Measurements from ENCODE around the gene SLC35E1. TPM values are rescaled to one million over a fixed set of nuclear protein-coding genes. Genes with fewer than 3 reads are reported as not detected.

Gene SLC35E1
- total RNA-seq, 1 experiment from 2014 or later: 52.6 TPM

GRCh38 chr19:16615808-16616207 is 43.6 kb upstream of the SLC35E1 start:
- peaks cover 6% of the 10 kb centered on the region; the same call in 1 of the 2 replicates for H3K4me1 ChIP-seq (ENCODE audit: insufficient read depth, low read length)
- CTCF ChIA-PET: no interaction called here
- no peak overlapping the region for H2AFZ ChIP-seq (ENCODE audit: low read length)
- DNase-seq (no peak), ATAC-seq (no peak; the same call in 1 of the 2 replicates)
- no peaks in the 10 kb centered on the region for H3K9me2 ChIP-seq (replicated peaks; ENCODE audit: low read length)
- no peak overlapping the region for H3K4me2 ChIP-seq (ENCODE audit: low read length)
- H3K4me3 ChIP-seq (ENCODE audit: low read length): no peak overlapping the region
- H3K27me3 ChIP-seq (ENCODE audit: low read length): no peaks in the 10 kb centered on the region
- no peaks in the 10 kb centered on the region for H3K9me3 ChIP-seq (ENCODE audit: low read length)
- intact Hi-C loops (cut with micrococcal nuclease): no loop called here
- no TSS peak for BruUV-seq (replicated peaks)
- H3K27ac ChIP-seq (ENCODE audit: low read length): no peak overlapping the region
- no peak for TF ChIP-seq EZH2phosphoT487 (IDR thresholded peaks at IDR 0.05; ENCODE audit: borderline replicate concordance, low read length)
- TF ChIP-seq CTCF (conservative IDR thresholded peaks at IDR 0.05; ENCODE audit: low read depth, low read length): no peak
- TF ChIP-seq EZH2 (IDR thresholded peaks at IDR 0.05; ENCODE audit: low read length, unreplicated experiment): no peak
- H3F3A ChIP-seq (ENCODE audit: low read length, unreplicated experiment): no peaks in the 10 kb centered on the region
- no peak overlapping the region for H3K9ac ChIP-seq (ENCODE audit: low read length)
- H3K79me2 ChIP-seq (ENCODE audit: low read length): peaks cover 100% of the 10 kb centered on the region
- POLR2A ChIA-PET (ENCODE audit: unreplicated experiment): no interaction called here
- no peaks in the 10 kb centered on the region for H3K36me3 ChIP-seq (ENCODE audit: low read depth, low read length)
- H4K20me1 ChIP-seq (ENCODE audit: low read length): peaks cover 97% of the 10 kb centered on the region

DNA sequence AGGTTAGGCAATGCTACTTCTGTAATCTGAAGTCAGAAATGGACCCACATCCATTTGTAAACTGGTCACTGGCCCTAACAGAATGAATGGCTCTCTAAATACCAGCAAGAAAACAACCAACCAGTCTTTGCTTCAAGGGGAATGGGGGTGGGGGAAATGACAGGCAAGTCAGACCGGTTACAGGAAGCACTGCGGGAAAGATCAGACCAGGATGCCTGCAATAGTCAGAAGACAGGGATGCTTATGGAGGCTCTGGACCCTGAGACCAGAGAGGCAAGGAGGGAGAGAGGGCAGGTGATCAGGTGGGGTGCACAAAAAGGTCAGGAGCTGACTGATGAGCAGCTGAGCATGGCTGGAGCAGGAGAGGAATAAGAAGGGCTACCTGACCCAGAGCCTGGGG is 42.7 kb upstream of the SLC35E1 start:
- BruUV-seq (replicated peaks): no TSS peak
- no peak overlapping the region for H3K27ac ChIP-seq (ENCODE audit: low read length)
- H4K20me1 ChIP-seq (ENCODE audit: low read length): peaks cover 93% of the 10 kb centered on the region
- TF ChIP-seq EZH2 (IDR thresholded peaks at IDR 0.05; ENCODE audit: low read length, unreplicated experiment): no peak
- no peak for TF ChIP-seq EZH2phosphoT487 (IDR thresholded peaks at IDR 0.05; ENCODE audit: borderline replicate concordance, low read length)
- no peak for TF ChIP-seq CTCF (conservative IDR thresholded peaks at IDR 0.05; ENCODE audit: low read depth, low read length)
- no peak overlapping the region for H3K4me3 ChIP-seq (ENCODE audit: low read length)
- peaks cover 100% of the 10 kb centered on the region for H3K79me2 ChIP-seq (ENCODE audit: low read length)
- no peaks in the 10 kb centered on the region for H3F3A ChIP-seq (ENCODE audit: low read length, unreplicated experiment)
- no peak overlapping the region for H2AFZ ChIP-seq (ENCODE audit: low read length)
- H3K27me3 ChIP-seq (ENCODE audit: low read length): no peaks in the 10 kb centered on the region
- no peaks in the 10 kb centered on the region for H3K9me2 ChIP-seq (replicated peaks; ENCODE audit: low read length)
- DNase-seq (peak; percentile 36), ATAC-seq (no peak)
- intact Hi-C loops (cut with micrococcal nuclease): no loop called here
- CTCF ChIA-PET: no interaction called here
- H3K4me1 ChIP-seq (ENCODE audit: insufficient read depth, low read length): peaks cover 6% of the 10 kb centered on the region; the same call in 1 of the 2 replicates
- POLR2A ChIA-PET (ENCODE audit: unreplicated experiment): no interaction called here
- no peak overlapping the region for H3K9ac ChIP-seq (ENCODE audit: low read length)
- no peaks in the 10 kb centered on the region for H3K36me3 ChIP-seq (ENCODE audit: low read depth, low read length)
- H3K9me3 ChIP-seq (ENCODE audit: low read length): no peaks in the 10 kb centered on the region
- no peak overlapping the region for H3K4me2 ChIP-seq (ENCODE audit: low read length)

GRCh38 chr19:16613841-16614240 is 41.6 kb upstream of the SLC35E1 start:
- Histone ChIP-seq H3K9ac (ENCODE audit: low read length) (no peak overlapping the region), H3F3A (ENCODE audit: low read length, unreplicated experiment) (no peaks in the 10 kb centered on the region), H3K27ac (ENCODE audit: low read length) (no peak overlapping the region), H3K27me3 (ENCODE audit: low read length) (no peaks in the 10 kb centered on the region), H2AFZ (ENCODE audit: low read length) (no peak overlapping the region), H4K20me1 (ENCODE audit: low read length) (peaks cover 91% of the 10 kb centered on the region), H3K9me2 (replicated peaks; ENCODE audit: low read length) (no peaks in the 10 kb centered on the region), H3K79me2 (ENCODE audit: low read length) (peaks cover 100% of the 10 kb centered on the region), H3K4me1 (ENCODE audit: insufficient read depth, low read length) (peaks cover 9% of the 10 kb centered on the region), H3K4me3 (ENCODE audit: low read length) (no peak overlapping the region), H3K4me2 (ENCODE audit: low read length) (no peak overlapping the region), H3K9me3 (ENCODE audit: low read length) (no peaks in the 10 kb centered on the region), H3K36me3 (ENCODE audit: low read depth, low read length) (no peaks in the 10 kb centered on the region)
- intact Hi-C loops (cut with micrococcal nuclease): no loop called here
- ChIA-PET POLR2A (ENCODE audit: unreplicated experiment) (no interaction called here), CTCF (interaction anchor here (0.6 kb wide), 1 partner anchor 13 kb away, joined by 3 read pairs; no protein-coding TSS in a partner anchor)
- no peak for ATAC-seq
- no peak for DNase-seq
- no TSS peak for BruUV-seq (replicated peaks)
- TF ChIP-seq EZH2 (IDR thresholded peaks at IDR 0.05; ENCODE audit: low read length, unreplicated experiment) (no peak), CTCF (conservative IDR thresholded peaks at IDR 0.05; ENCODE audit: low read depth, low read length) (no peak), EZH2phosphoT487 (IDR thresholded peaks at IDR 0.05; ENCODE audit: borderline replicate concordance, low read length) (no peak)

All from PC-3 (cell line).